Fibroblast of the conjunctiva (primary cell): ENCODE measurements around the gene UGGT1.
A peak's percentile ranks its signal among the peaks of the same experiment; 100 is the strongest.

Experiments used
- DNase-seq: peaks from one replicate; pipeline ENCODE4 v3.0.0-alpha.2; 2010; ENCODE audit warnings: low read depth

The UGGT1 gene

DNA sequence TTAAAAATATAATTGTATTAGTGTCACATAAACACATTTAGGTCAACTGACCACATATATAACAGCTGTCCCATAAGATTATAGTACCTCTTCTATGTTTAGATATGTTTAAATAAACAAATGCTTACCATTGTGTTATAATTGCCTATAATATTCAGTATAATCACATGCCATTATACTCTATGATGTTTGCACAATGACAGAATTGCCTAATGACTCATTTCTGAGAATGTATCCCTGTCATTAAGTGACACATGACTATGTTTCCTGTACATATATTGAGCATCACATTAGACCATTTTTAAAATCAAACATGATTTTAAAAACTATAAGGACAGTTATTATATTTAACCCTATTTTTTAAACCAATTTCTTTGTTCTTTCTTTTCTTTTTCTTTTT, 137.9 kb downstream of the UGGT1 start:
- no peak for DNase-seq

DNA sequence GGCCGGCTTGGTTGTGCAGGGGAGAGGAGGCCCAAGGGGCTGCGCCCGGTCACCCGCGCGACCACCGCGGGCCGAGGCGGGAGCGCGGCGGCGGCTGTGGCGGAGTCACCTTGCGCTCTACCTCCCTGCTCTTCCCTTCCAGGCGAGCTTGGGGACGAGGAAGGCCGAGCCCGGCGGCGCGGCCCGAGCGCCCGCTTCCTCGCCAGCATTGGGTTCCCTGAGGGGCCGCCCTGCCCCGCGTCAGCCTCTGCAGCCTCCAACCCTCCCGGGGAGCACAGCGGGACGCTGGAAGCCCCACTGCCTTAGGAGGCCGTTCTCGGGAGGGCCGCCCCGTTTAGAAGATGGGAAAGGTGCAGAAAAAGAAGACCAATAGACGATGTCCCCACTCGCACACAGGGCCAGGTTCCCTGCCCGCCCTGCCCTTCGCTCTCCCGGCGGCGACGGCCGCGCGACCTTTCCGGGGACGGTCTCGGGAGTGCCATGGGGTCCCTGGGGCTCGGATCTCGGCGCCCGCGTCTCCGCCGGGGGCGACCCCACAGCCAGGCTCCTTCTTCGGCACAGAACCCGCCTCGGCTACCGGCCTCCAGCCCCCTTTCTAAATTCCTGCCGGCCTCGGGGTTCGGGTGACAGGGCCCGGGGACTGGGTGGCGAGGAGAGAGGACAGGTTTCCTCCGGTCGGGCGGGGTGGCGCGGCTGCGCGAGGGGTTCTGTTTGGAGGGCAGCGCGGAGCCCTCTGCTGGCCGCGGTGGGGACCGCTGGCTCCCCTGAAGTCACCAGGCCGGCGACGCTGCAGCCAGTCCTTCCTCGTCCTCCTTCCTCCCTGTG, 142.2 kb downstream of the UGGT1 start:
- peak; percentile 27 for DNase-seq

DNA sequence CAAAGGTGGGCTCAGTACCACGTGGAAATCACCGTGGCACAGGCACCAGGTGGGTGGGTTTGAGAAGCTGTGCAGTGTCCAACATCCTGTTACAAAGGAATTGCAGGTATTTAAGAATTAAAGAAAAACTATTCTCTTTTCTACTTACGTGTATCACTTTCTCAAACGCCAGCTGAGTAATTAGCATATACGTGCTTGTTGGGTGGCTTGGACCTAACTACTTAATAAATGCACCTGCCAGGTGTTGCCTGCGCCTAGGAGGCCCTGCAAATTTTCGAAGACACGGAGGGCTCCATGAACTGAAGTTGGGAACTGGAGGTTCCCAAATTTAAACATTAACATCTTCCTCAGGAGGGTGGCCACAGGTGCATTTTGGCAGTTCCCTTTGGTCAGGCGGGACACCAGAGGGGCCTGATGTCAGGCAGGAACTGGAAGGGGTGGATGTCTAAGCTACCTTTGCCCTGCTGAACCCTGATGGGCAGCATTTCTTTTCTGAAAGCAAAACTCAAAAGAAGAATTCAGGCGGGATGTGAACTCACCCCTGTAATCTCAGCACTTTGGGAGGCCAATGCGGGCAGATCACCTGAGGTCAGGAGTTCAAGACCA, 142.9 kb downstream of the UGGT1 start:
- no peak for DNase-seq

DNA sequence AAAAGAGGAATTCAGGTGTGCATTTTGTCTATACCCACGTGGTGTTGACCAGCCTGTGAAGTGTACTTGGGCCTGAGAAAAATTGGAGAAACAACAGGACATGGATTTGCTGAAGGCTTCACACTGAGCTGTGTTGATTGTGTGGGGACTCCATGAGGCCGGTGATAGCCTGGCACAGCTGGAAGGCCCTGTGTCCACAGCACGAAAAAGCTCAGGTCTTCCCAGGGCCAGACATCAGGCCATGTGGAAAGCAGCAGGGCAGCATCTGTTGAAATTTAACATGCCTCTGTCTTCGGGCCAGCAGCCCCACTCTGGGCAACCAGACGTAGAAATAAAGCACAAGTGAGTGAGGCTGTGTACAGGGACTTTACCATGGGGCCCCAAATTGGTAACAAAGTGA, 143.6 kb downstream of the UGGT1 start:
- DNase-seq: no peak

DNA sequence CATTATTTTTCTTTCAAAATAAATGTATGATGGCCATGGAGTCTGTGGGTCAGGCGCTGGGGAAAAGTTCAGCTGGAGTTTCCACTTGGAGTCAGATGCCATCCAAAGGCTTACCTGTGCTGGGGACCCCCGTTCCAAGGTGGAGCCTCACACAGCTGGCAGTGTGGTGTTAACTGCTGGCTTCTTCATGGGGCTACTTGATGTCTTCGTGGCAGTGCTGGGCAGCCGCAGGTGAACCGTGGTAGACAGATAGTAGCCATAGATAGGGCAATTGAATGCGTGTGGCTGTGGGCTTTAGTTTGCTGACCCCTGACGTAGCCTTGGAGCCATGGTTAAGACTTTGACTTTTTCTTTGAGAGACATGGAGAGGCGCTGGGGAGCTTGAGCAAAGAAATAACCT, 144.6 kb downstream of the UGGT1 start:
- no peak for DNase-seq

DNA sequence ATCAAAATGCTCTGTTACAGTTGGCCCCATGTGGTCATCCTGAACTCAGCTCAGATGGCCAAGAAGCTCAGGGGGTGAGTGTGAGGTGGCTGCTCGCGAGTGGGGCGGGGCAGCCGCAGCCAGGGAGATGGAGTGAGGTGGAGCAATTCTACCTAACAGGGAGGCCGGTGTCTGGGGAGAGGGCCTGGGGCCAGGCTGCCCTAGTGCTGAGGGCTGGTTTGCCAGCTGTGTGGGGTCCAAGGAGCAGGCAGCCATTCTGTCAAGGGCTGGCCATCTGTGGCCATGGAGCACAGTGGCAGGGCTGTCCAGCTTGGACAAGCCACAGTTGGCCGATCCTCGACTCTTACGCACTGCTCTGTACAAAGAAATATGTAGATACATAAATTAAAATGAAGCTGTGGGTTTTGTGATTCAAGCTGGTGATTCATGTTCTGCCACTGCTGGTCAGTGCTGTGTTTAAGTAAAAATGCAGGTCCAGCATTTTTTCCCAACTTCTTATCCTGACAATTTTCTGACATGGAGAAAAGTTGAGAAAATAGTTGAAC, 145.6 kb downstream of the UGGT1 start:
- no peak for DNase-seq

DNA sequence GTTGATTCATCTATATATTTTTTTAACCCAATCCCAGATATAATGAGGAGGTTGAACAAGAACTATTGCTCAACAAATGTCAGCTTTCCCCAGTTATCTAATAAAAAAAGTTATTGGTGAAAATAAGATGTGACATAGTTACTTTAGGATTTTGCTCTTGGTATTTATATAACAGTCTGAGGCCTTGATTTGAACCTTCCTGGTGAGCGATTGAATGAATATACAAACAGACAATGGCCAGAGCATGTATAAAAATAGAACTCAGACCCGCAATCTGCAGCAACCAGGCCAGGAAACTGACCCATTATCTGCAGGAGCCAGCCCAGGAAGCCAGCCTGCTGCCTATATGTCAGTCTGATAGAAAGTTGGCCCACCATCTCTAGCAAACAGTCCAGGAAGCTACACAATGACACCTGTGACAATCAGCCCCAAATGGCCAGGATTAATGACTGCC, 146.1 kb downstream of the UGGT1 start:
- DNase-seq: no peak

DNA sequence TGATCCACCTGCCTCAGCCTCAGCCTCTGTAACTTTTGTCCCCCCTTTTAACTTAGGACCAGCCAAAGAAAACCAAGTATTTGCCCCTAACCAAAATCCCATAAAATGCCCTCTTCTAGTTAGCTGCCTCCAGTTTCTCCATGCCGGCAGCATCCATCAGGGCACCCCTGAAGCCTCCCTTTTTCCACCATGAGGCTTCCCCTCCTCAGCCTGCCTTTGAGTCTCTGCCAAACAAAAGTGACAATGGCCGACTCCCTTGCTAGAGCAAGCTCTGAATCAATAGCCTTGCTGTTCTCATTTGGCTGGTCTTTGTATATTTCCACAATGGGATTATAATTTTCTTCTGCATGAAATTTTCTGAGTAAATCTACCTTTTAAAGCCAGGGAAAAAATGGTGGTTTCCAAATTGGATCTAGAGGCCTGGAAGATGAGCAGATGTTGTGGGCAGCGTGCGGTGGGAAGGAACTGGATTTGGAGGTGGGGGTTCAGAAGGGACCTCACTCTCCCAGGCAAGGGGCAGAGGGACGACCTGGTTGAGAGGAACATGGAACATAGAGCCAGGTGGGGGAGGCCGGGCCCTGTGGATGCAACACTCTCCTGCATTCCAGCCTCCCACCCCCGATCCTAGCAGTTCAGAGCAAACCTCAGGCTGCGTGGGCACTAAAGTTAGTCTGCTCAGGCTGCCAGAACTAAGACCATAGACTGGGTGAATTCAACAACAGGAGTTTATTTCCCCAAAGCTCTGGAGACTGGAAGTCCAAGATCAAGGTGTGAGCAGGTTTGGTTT, 147.1 kb downstream of the UGGT1 start:
- DNase-seq: no peak

DNA sequence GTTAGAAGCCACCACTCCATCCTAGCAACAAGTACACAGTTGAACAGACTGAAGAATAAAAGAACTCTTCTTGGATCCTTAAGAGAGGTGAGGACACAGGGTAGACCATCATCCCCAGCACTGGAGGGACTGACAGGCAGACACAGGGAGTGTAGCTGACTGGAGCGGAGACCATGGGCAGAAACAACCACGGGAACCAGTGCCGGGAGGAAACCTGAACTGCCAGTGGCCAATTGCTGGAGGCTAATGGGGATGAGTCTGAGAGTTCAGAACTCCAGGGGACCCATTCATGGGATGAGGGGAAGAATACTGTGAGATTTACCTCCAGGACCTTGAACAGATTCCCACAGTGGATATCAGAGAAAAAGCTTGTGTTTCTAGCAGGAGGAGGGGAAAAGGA, 150.9 kb downstream of the UGGT1 start:
- DNase-seq: no peak
